Measurements from ENCODE around the gene AGFG1.

GRCh38 chr2:227464361-227464760 lies 7.6 kb upstream of the AGFG1 start:
- no peak for TF ChIP-seq CTCF (IDR thresholded peaks at IDR 0.05)
- no peak for TF ChIP-seq EZH2 (IDR thresholded peaks at IDR 0.05; ENCODE audit: borderline replicate concordance, insufficient read depth, low read depth, low read length, poor library complexity, severe bottlenecking)

Measured in B cell (primary cell).